ENCODE measurements around the gene PTGDR.

- TF ChIP-seq EZH2 (IDR thresholded peaks at IDR 0.05; ENCODE audit: borderline replicate concordance, control insufficient read depth, low read depth, low read length) (no peak), ELK1 (IDR thresholded peaks at IDR 0.05; ENCODE audit: low read depth, low read length) (no peak), SIN3A (IDR thresholded peaks at IDR 0.05; ENCODE audit: low read depth, low read length) (no peak), EED (IDR thresholded peaks at IDR 0.05; ENCODE audit: low read depth) (no peak), CTCF (IDR thresholded peaks at IDR 0.05 in 2 of 3, conservative IDR thresholded peaks at IDR 0.05 in 1 of 3; ENCODE audit: control insufficient read depth in 2 of 3, extremely low read depth in 1 of 3, insufficient read depth in 1 of 3, low read depth in 3 of 3, low read length in 3 of 3) (no peak), EP300 (IDR thresholded peaks at IDR 0.05; ENCODE audit: borderline replicate concordance in 1 of 2, control insufficient read depth in 1 of 2, low read depth in 2 of 2, low read length in 2 of 2) (no peak), SP1 (IDR thresholded peaks at IDR 0.05; ENCODE audit: low read depth, low read length) (no peak), ETV6 (conservative IDR thresholded peaks at IDR 0.05 in 1 of 2, IDR thresholded peaks at IDR 0.05 in 1 of 2; ENCODE audit: borderline replicate concordance in 1 of 2, low read depth in 1 of 2) (no peak), USF1 (IDR thresholded peaks at IDR 0.05; ENCODE audit: borderline replicate concordance, extremely low read length, insufficient read depth, low read depth, low read length) (no peak), CREB1 (IDR thresholded peaks at IDR 0.05; ENCODE audit: low read depth) (no peak)
Observed at GRCh38 chr14:52258783-52259182, 8.7 kb upstream of the PTGDR start.
